GM21825 (cell line): ENCODE data around the gene CYB561D1.

ENCODE experiments used
- ATAC-seq: cut with Tn5 transposase; IDR thresholded peaks from one replicate; pipeline ENCODE4 v1.9.1; 2021; ENCODE audit warnings: mild to moderate bottlenecking, moderate library complexity; ENCODE audit not compliant: unreplicated experiment

The CYB561D1 gene

DNA sequence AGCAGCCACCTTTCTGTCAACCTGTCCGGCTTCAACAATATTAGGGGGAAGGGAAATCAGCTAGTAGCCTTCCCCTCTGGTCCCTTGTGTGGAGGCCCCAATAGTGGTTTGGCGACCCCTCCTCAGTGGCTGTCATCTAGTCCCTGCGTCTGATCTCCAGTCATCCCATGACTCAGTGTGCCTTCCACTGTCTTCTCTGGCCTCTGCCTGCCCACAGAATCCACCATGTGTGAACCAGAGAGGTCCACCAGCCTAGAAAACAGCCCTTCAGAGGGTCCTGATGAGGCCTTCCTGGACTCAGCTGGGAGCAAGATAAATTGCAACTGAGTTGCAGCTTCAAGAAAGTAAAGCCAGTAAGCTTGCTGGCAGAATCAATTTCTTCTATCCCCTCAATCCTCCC, 14.0 kb upstream of the CYB561D1 start:
- ATAC-seq, result no peak

DNA sequence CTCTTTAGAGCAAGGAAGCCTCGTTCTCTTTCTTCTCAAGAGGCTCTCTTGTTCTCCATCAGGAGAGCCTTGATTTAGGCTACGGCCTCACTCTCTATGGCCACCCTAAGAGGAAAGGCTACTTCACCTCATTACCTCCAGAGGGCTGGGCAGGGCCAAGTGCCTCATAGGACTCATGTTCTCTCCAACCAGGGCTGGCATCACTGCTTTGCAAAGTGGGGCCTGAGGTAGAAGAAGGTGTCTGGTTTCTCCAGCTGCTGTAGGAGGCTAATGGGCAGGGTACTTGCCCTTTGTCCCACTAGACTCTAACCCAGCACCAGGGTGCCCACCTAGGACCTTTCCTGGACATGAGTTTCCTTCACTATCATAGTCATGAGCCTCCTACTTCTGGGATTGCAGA, 12.2 kb upstream of the CYB561D1 start:
- no peak for ATAC-seq

- no peak for ATAC-seq
Measured at GRCh38 chr1:109482242-109482641, 11.7 kb upstream of the CYB561D1 start.

DNA sequence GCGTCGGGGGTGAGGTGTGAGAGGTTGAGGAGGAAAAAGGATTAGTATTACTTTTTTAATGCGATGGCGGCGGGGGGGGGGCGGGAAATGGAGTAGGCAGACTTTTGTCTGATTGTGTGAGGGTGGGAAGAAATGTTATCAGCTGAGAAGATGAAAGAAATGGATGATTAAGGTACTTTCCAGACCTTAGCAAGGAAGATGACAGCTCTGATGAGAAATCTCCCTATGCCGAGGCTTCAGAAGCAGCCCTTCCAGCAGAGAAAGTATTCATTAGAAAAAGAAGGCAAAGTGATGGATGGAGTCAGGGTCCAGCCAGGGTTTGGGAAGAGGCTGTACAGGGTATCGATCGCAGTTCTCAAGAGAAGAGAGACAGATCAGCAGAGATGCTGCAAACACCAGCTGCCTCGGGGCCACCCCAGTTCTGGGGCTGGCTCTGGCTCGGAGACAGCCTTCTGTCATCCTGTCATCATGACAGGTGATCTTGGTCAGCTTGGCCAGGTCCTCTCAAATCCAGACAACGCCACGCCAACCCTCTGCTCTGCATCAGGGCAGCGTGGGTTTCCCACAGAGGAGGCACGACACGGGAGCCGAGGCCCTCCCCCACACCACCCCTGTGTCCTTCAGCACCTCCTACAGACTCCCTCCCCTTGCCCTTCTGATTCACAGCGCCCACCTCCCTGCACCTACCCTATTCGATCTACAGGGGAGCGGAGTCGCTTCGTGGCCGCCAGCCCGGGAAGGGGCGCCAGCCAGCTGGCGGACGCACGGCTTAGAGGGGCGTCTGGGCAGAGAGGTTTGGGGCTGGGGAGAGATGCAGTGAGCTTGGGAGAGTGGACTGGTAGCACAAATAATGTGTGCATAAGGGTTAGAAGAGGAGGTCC, 10.9 kb upstream of the CYB561D1 start:
- ATAC-seq, result peak; percentile 23

DNA sequence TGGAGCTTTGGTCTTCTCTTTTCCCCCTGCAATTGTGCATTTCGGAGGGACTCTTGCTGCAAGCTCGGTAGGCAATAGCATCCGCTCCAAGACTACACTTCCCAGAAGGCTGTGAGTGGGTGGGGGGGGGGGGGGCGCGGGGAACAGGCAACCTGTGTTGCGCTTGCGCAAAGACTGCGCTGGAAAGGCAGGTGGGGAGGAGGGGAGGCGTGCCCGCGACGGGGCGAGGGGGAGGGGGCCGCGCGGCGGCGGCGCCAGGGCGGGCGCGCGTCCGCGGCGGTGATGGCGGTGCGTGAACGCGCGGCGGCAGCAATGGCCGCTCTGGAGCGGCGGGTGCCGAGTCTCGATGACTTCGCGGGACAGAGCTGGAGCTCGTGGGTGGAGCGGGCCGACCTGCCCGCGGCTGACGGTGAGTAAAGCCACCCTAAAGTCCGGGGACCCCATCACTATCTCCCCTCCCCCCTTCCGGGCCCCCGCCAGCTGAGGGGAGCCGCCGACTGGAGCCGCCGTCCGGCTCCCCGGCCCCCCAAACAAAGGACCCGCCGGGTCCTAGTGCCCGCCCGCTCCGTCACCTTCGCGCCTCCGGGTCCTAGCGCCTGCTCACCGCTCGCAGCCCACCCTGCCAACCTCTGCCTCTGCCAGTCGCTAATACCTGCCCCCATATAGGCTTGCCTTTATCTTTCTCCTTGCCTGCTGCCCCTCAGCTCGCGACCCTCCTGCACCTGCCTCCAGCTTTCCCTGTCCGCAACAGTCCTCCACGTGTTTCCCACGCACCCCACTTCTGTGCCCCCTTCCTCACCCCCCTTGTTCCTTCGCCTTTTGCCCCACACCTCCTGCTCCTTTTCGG, 10.0 kb upstream of the CYB561D1 start, which contains the start of gene ATXN7L2:
Gene ATXN7L2 (plus strand): TSS at position 234 of the 847 bp plus-strand sequence. CDS start 49 bp downstream, at position 283.
- ATAC-seq, result peak; percentile 70

GRCh38 chr1:109484519-109484975, 9.3 kb upstream of the CYB561D1 start:
- ATAC-seq, result no peak

DNA sequence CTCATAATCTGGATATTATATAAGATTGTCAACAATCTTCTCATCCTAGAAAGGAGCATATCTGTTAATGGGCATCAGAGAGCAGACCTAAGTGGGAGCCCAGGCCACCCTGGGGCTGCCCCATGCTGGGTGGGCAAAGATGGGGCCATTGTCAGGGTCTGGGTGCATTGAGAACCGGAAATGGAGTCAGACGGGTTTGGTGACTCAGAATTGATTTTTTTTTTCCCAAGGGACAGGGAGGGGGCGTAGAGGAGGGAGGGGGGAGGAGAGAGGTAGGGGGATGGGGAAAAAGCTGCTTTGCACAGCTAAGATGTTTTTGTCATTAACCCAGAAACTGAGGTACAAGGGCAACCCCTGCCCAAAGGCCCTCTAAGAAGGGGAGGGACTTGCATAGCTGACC, 8.9 kb upstream of the CYB561D1 start:
- no peak for ATAC-seq

DNA sequence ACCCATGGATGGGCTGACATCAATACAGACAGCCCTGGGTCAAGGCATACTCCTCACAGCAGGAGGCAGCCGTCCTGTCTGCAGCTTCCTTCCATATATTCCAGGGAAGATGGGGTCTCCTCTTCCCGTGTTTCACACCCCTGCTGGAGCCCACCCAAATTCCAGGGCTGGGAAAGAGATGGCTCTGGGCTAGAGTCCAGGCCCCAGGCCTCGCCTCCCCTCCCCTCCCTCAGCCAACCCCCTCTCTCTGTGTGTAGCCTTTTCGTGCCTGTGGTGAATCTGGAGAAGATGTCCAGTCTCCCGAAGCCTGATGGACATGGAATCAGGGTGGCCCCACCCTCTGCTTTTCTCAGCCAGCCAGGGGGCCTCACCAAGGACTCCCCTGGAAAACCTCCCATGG, 6.6 kb upstream of the CYB561D1 start:
- ATAC-seq, result no peak

DNA sequence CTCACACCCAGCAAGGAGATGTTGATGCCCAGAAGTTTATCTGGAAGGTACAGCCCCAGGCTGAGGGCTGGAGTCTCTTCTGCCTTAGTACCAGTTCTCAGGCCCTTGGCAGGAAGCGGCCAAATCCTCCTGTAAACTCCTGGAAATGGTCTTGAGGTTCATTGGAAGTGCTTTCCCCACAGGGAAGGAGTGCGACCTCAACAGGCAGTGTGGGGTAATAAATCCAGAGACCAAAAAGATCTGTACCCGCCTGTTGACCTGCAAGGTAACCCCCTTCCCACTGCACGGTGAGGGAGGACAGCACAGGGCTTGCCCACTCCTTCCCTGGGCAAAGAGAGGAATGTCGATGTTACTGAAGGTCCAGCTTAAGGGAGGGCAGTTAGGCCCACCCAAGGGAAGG, 5.7 kb upstream of the CYB561D1 start:
- ATAC-seq, result no peak

- ATAC-seq, result no peak
Measured at GRCh38 chr1:109488696-109489095, 5.2 kb upstream of the CYB561D1 start.

DNA sequence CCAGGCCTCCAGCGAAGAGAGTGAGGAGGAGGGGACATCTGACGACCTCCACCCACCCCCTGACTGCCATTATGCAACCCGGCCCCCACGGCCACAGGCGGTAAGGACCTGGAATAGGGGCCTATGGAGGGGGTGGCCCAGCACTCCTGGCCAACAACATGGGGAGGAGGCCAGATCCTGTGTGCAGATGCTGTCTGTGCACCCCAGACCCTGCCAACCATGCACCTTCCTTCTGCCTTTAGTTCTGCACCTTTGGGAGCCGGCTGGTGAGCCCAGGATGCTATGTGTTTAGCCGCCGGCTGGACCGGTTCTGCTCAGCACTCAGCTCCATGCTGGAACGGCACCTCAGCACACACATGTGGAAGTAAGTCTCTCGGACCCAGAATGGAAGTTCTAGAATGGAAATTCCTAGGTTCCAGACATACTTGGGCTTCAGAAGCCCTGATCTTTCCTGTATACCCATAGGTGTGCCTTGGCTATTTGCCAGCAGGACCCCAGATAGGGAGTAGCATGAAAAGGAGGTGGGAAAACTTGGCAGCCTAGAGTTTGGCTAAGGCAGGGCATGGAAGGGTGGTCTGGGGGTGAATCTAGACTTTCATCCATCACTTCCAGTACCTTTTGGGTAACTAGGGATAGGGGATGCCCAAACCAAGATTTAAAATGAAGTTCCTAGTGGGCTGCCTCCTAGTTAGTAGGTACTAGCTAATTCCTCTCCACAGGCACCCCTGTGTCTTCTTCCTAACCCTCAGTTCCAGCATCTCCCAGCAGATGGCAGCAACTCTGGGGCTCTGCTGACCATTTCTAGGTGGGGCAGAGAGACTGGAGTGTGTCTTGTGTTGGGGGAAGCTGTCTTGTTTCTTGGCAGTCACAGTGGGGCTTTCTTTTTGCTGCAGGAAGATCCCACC, 3.6 kb upstream of the CYB561D1 start:
- ATAC-seq, result no peak

GRCh38 chr1:109490934-109491302, 3.0 kb upstream of the CYB561D1 start:
- no peak for ATAC-seq

- ATAC-seq, result no peak
Measured at GRCh38 chr1:109491372-109491771, 2.5 kb upstream of the CYB561D1 start.

GRCh38 chr1:109492779-109493178, 1.1 kb upstream of the CYB561D1 start:
- no peak for ATAC-seq

- ATAC-seq, result no peak
Measured at GRCh38 chr1:109493227-109493626, 667 bp upstream of the CYB561D1 start.

GRCh38 chr1:109495738-109496137, 1.8 kb downstream of the CYB561D1 start:
- no peak for ATAC-seq

DNA sequence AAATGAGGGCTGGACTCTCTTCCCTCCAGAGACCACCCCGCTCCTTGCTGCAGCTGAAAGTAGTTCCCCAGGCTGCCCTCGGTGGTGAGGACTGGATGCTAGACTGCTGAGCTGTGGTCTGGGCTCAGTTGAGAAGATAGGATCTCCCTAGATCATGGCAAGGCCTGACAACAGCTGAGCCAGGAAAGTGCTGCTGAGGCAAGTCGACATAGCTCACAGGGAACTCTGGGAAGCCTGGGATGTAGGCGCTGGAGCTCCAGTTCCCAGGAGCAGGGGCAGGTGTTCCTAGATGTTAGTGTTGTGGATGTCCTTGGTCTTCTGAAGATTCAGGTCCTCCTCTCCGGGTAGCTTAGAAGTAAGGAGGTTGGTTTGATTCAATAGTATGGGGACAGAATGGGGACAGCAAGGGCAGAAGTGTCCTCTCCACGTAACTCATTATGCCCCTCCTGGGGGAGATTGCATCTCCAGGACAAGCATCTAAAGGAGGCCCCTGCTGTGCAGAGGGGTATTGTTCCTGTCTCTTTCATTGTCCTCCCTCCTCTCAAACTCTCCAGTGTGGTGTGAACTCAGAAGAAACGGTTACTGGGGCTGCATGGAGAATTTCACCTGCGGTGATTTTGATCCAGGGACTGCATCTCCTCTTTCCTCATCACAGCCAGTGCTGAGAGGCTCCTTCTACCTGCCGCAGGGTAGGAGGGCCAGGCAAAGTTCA, 3.7 kb downstream of the CYB561D1 start:
- ATAC-seq, result no peak

DNA sequence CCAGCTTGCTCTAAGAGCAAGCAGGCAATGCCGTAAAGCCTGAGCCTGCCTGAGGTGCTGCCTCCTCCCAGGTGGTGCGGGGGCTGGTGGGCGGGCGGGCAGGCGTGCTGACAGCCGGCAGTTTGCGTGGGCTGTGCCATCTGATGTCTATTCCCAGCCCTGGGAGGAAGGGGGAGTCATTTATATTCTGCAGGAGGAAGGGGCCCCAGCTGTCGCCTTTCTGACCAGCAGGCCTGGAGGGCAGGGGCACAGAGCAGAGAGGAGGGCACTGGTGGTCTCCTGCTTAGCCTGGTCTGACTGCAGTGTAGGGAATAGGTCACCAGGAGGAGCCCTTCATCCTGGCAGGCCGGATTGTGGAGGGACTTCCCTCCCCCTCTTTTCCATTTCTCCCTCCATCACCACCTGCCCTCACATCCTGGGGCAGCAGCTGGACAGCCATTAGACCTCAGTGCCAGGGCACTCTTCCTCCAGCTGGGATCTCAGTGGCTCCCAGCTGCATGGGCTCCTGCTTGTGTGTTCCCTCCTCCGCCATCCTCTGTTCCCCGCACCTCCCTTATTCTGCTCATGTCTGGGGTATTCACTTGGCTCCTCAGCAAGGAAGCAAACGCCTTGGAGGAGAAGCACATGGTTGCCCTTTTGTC, 4.4 kb downstream of the CYB561D1 start:
- no peak for ATAC-seq

GRCh38 chr1:109499081-109499480, 5.2 kb downstream of the CYB561D1 start:
- ATAC-seq, result no peak
